ENCODE measurements around the gene ARHGAP35. TPM values are rescaled to one million over a fixed set of nuclear protein-coding genes. Genes with fewer than 3 reads are reported as not detected.

The ARHGAP35 gene
- total RNA-seq, 2 donors from 2014 or later = 27.6 to 42.9 TPM

- no peak overlapping the region for H3K27ac Mint-ChIP-seq
- ATAC-seq (no peak), DNase-seq (ENCODE audit: low spot score) (no peak)
- H3K27me3 Mint-ChIP-seq = no peaks in the 10 kb centered on the region
- H3K36me3 Mint-ChIP-seq = no peaks in the 10 kb centered on the region
- no peaks in the 10 kb centered on the region for H3K9me3 Mint-ChIP-seq
- H3K4me1 Mint-ChIP-seq (ENCODE audit: low read depth in 2 of 2) = no peaks in the 10 kb centered on the region
- no peak overlapping the region for H3K4me3 Mint-ChIP-seq
Measured at GRCh38 chr19:46834121-46834520, 26.7 kb upstream of the ARHGAP35 start.

- ATAC-seq (no peak), DNase-seq (ENCODE audit: low spot score) (no peak)
- H3K27ac Mint-ChIP-seq = no peak overlapping the region
- H3K4me3 Mint-ChIP-seq = no peak overlapping the region
- H3K4me1 Mint-ChIP-seq (ENCODE audit: low read depth in 2 of 2) = no peaks in the 10 kb centered on the region
- no peaks in the 10 kb centered on the region for H3K27me3 Mint-ChIP-seq
- H3K36me3 Mint-ChIP-seq = no peaks in the 10 kb centered on the region
- no peaks in the 10 kb centered on the region for H3K9me3 Mint-ChIP-seq
Measured at GRCh38 chr19:46834984-46835383, 25.8 kb upstream of the ARHGAP35 start.

GRCh38 chr19:46838160-46838559, 22.6 kb upstream of the ARHGAP35 start:
- no peak for DNase-seq (ENCODE audit: low spot score)
- ATAC-seq = no peak
- no peak overlapping the region for H3K4me3 Mint-ChIP-seq
- no peaks in the 10 kb centered on the region for H3K27me3 Mint-ChIP-seq
- H3K4me1 Mint-ChIP-seq (ENCODE audit: low read depth in 2 of 2) = peaks cover 0 to 3% of the 10 kb centered on the region in 2 donors
- no peak overlapping the region for H3K27ac Mint-ChIP-seq
- H3K9me3 Mint-ChIP-seq = no peaks in the 10 kb centered on the region
- H3K36me3 Mint-ChIP-seq = no peaks in the 10 kb centered on the region

- H3K36me3 Mint-ChIP-seq = no peaks in the 10 kb centered on the region
- H3K9me3 Mint-ChIP-seq = no peaks in the 10 kb centered on the region
- no peak overlapping the region for H3K4me3 Mint-ChIP-seq
- DNase-seq (ENCODE audit: low spot score) (no peak), ATAC-seq (no peak)
- H3K4me1 Mint-ChIP-seq (ENCODE audit: low read depth in 2 of 2) = peaks cover 0 to 3% of the 10 kb centered on the region in 2 donors
- no peak overlapping the region for H3K27ac Mint-ChIP-seq
- no peaks in the 10 kb centered on the region for H3K27me3 Mint-ChIP-seq
Measured at GRCh38 chr19:46839752-46840497, 20.9 kb upstream of the ARHGAP35 start.

- DNase-seq (ENCODE audit: low spot score) (no peak), ATAC-seq (peak; percentile 60 to 77)
- Mint-ChIP-seq H3K27me3 (no peaks in the 10 kb centered on the region), H3K36me3 (no peaks in the 10 kb centered on the region), H3K4me3 (no peak overlapping the region), H3K9me3 (no peaks in the 10 kb centered on the region), H3K4me1 (ENCODE audit: low read depth in 2 of 2) (peaks cover under 1 to 3% of the 10 kb centered on the region in 2 donors), H3K27ac (no peak overlapping the region)
Measured at GRCh38 chr19:46840498-46840942, 20.3 kb upstream of the ARHGAP35 start.

GRCh38 chr19:46841458-46842083, 19.2 kb upstream of the ARHGAP35 start:
- H3K4me3 Mint-ChIP-seq = no peak overlapping the region
- no peaks in the 10 kb centered on the region for H3K36me3 Mint-ChIP-seq
- H3K27ac Mint-ChIP-seq = no peak overlapping the region

GRCh38 chr19:46842791-46843190, 18.0 kb upstream of the ARHGAP35 start:
- DNase-seq (ENCODE audit: low spot score) (peak; percentile 48), ATAC-seq (no peak)
- Mint-ChIP-seq H3K4me1 (ENCODE audit: low read depth in 2 of 2) (peaks cover 8 to 10% of the 10 kb centered on the region in 2 donors), H3K27me3 (no peaks in the 10 kb centered on the region), H3K9me3 (no peaks in the 10 kb centered on the region), H3K4me3 (no peak overlapping the region), H3K27ac (no peak overlapping the region), H3K36me3 (no peaks in the 10 kb centered on the region)

More at GRCh38 chr19:46841458-46842083, 19.2 kb upstream of the ARHGAP35 start:
- Mint-ChIP-seq H3K9me3 (no peaks in the 10 kb centered on the region), H3K27me3 (no peaks in the 10 kb centered on the region), H3K4me1 (ENCODE audit: low read depth in 2 of 2) (peaks cover 5 to 6% of the 10 kb centered on the region in 2 donors)
- ATAC-seq (peak in 1 of 2 donors; percentile 17), DNase-seq (ENCODE audit: low spot score) (peak; percentile 29)

- no peak overlapping the region for H3K27ac Mint-ChIP-seq
- H3K4me1 Mint-ChIP-seq (ENCODE audit: low read depth in 2 of 2) = peaks cover 8 to 10% of the 10 kb centered on the region in 2 donors
- H3K9me3 Mint-ChIP-seq = no peaks in the 10 kb centered on the region
- H3K27me3 Mint-ChIP-seq = no peaks in the 10 kb centered on the region
- ATAC-seq = no peak
- peak; percentile 18 for DNase-seq (ENCODE audit: low spot score)
- no peak overlapping the region for H3K4me3 Mint-ChIP-seq
- H3K36me3 Mint-ChIP-seq = no peaks in the 10 kb centered on the region
Measured at GRCh38 chr19:46844067-46844489, 16.7 kb upstream of the ARHGAP35 start.

- no peaks in the 10 kb centered on the region for H3K27me3 Mint-ChIP-seq
- peaks cover 26% of the 10 kb centered on the region in 2 donors for H3K4me1 Mint-ChIP-seq (ENCODE audit: low read depth in 2 of 2)
- peak; percentile 48 for DNase-seq (ENCODE audit: low spot score)
- no peaks in the 10 kb centered on the region for H3K36me3 Mint-ChIP-seq
- H3K4me3 Mint-ChIP-seq = no peak overlapping the region
- ATAC-seq = no peak
- no peaks in the 10 kb centered on the region for H3K9me3 Mint-ChIP-seq
- H3K27ac Mint-ChIP-seq = no peak overlapping the region
Measured at GRCh38 chr19:46845959-46846459, 14.8 kb upstream of the ARHGAP35 start.

- H3K27me3 Mint-ChIP-seq = no peaks in the 10 kb centered on the region
- peaks cover 23 to 26% of the 10 kb centered on the region in 2 donors for H3K4me1 Mint-ChIP-seq (ENCODE audit: low read depth in 2 of 2)
- H3K27ac Mint-ChIP-seq = no peak overlapping the region
- H3K4me3 Mint-ChIP-seq = no peak overlapping the region
- DNase-seq (ENCODE audit: low spot score) = peak; percentile 2
- ATAC-seq = no peak
- no peaks in the 10 kb centered on the region for H3K36me3 Mint-ChIP-seq
- H3K9me3 Mint-ChIP-seq = no peaks in the 10 kb centered on the region
Measured at GRCh38 chr19:46847528-46847927, 13.3 kb upstream of the ARHGAP35 start.

GRCh38 chr19:46848389-46848788, 12.4 kb upstream of the ARHGAP35 start:
- ATAC-seq (no peak), DNase-seq (ENCODE audit: low spot score) (no peak)
- Mint-ChIP-seq H3K27me3 (no peaks in the 10 kb centered on the region), H3K9me3 (no peaks in the 10 kb centered on the region), H3K4me3 (no peak overlapping the region), H3K27ac (no peak overlapping the region), H3K4me1 (ENCODE audit: low read depth in 2 of 2) (peaks cover 23 to 26% of the 10 kb centered on the region in 2 donors), H3K36me3 (no peaks in the 10 kb centered on the region)

GRCh38 chr19:46849610-46850009, 11.2 kb upstream of the ARHGAP35 start:
- Mint-ChIP-seq H3K4me1 (ENCODE audit: low read depth in 2 of 2) (peaks cover 26% of the 10 kb centered on the region in 2 donors), H3K27ac (peak overlapping the region; percentile 60 to 82), H3K9me3 (no peaks in the 10 kb centered on the region), H3K27me3 (no peaks in the 10 kb centered on the region), H3K4me3 (peak overlapping the region; percentile 98), H3K36me3 (no peaks in the 10 kb centered on the region)
- peak; percentile 35 for DNase-seq (ENCODE audit: low spot score)
- ATAC-seq = no peak

- Mint-ChIP-seq H3K36me3 (no peaks in the 10 kb centered on the region), H3K27me3 (no peaks in the 10 kb centered on the region), H3K9me3 (no peaks in the 10 kb centered on the region), H3K4me3 (peak within 1 kb of the TSS; percentile 98), H3K27ac (peak within 1 kb of the TSS; percentile 60 to 82), H3K4me1 (ENCODE audit: low read depth in 2 of 2) (peaks cover 26 to 29% of the 10 kb centered on the region in 2 donors)
- DNase-seq (ENCODE audit: low spot score) = peak; percentile 95
- peak; percentile 98 to 99 for ATAC-seq
Measured at GRCh38 chr19:46850228-46851203, 10.3 kb upstream of the ARHGAP35 start, which contains the start of gene AP2S1. AP2S1 (minus strand) TSS chr19:46850846; CDS start chr19:46850766, 80 bp downstream.

Data from natural killer cell treated with Interleukin-12 subunit alpha and Interleukin-12 subunit beta and Interleukin-15 and Interleukin-18, amount 100 ng/mL, for 72 hours (primary cell).